Stimulated activated CD4-positive, alpha-beta T cell treated with anti-CD3 and anti-CD28 coated beads, Interleukin-1b, Interleukin-23, amount 100 ng/mL, for 1 hour (primary cell): ENCODE measurements around the gene MINDY4.
A peak's percentile ranks its signal among the peaks of the same experiment; 100 is the strongest.

Experiments
- DNase-seq, 2 donors: peaks; one replicate each; pipeline ENCODE4 v3.0.0-alpha.2; 2020; ENCODE audit warnings: low read depth in 2 of 2

The MINDY4 gene

DNA sequence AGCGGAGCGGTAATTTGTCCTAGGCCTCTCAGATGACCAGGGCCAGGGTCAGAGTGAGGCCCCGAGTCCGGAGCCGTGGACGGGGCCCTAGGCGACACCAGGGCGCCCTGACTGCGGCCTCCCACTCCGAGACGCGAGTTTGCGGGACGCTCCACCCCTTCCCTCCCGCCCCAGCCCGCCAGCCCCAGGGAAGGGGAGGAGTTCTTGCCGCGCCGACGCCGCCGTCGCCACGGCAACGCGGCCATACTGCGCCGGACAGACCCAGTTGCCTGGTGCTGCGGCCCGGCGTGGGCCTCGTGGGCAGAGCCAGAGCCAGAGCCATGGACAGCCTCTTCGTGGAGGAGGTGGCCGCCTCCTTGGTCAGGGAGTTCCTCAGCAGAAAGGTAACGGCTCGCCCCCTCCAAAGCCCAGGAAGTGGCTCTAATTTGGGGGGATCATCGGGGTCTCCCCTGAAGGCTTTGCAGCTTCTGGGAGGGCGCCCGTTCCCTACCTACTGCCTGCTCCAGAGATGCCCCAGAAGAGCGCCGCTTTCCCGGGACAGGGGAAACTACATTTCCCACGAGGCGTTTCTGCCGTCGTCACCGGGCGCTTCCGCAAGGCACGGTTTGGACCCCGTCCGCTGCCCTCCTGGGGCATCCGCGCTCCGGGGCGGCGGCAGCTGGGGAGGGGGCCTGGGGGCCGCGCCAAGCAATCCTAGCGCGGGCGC lies at the start of gene MINDY4:
TSS of gene MINDY4 (plus strand) at position 244 of the 706 bp plus-strand sequence. CDS start at position 321, 77 bp downstream.
- DNase-seq: peak; percentile 17 to 39

DNA sequence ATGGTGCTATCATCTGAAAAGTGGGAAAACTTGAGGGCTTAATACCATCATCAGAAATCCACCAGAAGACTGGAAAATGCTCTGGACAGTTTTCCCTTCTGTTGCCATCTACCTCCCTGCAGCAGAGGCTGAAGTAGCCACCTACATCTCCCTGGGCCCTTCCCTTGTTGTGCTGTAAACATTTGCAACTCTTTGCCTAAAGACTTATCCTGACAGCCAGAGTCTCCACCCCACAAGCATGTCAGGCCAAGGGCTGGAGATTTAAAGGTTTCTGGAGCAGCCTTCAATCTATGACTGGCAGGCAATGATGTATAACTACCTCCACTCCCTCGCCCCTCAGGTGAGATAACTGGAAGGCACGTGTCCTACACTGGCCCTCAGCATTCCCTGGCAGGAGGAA lies 49.0 kb upstream of the MINDY4 start:
- no peak for DNase-seq

DNA sequence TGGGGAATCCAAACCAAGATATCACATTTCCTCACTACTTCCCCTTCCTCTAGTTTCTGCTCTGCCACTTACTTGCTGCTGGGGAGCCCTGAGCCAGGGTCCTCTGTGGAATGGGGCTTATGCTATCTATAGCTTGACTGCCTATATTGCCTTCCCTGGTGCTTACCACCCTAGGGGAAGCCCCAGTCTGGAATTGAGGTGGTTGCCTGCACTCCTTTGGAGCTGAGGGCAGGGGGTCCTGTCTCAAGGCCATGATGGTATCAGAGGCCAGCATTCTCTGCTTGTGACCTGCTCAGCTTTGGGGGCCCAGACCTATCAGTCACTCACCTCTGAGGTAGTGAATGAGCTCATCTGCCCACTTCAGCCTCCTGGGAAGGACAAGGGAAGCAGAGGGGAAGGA lies 48.5 kb upstream of the MINDY4 start:
- DNase-seq: no peak

DNA sequence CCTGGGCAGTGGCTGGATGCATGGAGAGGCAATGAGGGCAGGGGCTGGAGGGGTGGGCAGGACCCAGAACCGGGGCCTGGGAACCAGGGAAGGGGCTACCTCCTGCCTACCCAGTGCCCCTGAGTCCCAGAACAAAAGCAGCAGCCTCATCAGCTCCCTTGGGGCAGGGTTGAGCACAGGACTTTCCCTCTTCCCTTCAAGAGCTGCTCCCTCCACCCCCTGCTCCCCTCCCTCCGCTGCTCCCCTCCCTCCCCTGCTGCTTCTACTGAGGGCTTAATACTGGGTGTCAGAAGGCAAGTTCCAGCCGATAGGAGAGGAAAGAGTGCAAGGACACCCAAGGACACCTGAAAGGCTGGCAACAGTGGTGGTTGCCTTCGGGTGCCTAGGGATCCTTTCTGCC lies 47.4 kb upstream of the MINDY4 start:
- DNase-seq: no peak

DNA sequence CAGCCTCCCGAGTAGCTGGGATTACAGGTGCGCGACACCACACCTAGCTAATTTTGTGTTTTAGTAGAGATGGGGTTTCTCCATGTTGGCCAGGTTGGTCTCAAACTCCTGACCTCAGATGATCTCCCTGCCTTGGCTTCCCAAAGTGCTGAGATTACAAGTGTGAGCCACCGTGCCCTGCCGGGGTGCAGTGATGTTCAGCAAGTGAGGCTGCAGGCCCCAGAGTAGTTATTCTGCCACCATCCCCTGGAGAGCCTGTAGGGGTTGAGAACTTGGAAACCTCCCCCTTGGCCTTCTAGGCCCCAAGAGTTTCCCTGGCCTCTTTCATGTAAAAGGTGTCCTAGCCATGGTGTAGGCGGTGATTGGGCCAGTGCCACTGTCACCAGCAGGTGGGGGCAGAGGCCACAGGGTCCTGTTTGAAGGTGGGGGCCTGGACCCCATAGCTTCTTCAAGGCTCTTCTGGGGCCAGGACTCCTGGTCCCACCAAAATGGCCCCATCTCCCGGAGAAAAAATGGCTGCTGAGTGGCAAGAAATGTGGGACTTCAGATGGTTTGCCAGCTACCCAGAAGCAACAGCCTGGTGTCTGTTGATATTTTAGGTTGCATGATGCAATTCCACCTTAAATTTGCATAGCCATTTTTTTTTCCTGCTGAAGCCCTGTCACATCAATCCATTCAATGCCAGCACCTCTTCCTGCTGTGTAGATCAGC lies 44.8 kb upstream of the MINDY4 start:
- DNase-seq: no peak

DNA sequence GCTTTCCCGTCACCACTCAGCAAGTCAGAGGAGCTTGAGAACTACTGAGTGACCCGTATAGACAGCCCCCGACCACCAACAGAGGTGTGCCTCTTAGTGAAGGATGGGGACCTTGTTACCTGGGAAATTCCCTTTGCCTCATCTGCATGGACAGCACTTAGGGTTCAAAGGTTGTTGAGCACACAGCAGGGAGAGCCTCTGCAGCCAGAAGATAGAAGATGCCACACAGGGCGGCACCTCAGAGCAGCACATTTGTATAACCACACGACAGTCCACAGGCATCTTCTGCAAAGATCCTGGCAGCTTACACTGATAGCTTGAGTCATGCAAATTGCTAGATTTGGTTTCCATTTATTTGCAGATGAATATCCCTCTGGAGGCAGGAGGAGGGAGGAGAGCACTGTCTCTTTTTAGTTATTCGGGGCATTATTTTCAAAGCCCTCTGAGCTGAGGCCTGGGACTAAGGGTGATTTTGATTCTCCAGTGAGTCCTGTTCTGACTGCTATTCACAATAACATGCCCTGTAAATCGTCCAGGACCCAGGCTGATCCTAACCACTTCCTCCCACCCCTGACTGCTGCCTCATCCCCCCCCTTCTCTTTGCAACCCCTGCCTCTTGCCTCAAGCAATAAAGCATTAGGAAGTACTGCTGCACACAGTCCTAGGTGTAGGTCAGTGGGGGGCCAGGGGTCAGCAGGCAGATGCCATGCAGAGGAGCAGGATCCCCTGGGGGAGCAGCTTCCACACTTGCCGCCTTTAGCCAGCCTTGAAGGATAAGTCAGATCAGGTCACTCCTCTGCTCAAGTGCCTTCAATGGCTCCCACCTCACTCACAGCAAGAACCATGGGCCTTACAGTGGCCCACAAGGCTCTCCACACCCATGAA lies 43.9 kb upstream of the MINDY4 start:
- no peak for DNase-seq

DNA sequence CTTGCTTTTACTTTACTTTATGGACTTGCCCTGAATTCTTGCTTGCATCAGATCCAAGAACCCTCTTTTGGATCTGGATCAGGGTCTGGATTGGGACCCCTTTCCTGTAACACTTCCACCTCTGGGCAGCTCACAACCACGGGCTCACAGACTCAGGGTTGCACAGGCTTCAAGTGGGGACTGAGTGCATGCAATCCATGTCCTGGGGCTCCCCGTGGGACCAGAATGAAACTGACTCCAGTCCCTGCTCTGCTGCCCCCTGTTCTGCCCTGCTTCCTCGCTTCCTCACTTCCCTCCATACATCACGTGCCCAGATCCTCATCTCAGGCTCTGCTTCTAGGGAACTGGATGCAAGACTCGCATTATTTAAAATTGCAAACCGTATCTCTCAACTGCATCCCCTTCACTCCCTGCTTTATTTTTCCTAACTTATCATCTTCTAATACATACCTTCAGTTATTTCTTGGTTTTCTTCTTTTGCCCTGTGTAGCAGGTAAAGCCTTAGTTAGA lies 42.6 kb upstream of the MINDY4 start:
- DNase-seq: no peak

DNA sequence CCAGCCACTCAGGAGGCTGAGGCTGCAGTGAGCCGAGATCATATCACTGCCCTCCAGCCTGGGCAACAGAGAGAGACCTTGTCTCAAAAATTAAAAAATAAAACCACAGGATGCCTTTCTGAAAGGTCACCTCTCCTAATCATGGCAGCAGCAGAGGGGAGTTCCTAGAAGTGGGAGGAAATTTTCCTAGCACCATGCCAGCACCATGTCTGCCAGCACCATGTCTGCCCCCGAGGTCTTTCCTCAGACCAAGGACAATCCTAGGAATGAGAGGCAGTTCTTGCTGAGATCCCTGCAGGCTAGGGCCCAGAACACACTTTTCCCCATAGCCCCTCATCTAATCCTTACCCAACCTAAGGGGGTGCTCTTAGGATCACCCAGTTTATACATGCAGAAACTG lies 41.6 kb upstream of the MINDY4 start:
- DNase-seq: no peak

DNA sequence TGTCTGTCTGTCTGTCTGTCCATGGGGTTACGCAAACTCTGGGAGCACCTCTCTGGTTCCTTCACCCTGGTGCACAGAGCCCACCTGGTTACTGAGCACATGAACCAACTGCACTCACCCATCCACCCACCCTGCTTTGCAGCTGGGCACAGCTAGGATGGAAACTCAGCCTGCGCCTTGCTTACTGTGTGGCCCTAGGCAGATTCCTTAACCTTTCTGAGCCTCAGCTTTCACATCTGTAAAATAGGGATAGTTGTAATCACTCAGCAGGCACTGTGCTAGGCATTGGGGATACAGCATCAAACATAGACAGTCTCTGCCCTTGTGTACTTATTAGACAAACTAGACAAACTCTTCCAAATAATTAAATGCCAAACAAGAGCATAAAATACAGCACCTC lies 41.1 kb upstream of the MINDY4 start:
- DNase-seq: no peak

DNA sequence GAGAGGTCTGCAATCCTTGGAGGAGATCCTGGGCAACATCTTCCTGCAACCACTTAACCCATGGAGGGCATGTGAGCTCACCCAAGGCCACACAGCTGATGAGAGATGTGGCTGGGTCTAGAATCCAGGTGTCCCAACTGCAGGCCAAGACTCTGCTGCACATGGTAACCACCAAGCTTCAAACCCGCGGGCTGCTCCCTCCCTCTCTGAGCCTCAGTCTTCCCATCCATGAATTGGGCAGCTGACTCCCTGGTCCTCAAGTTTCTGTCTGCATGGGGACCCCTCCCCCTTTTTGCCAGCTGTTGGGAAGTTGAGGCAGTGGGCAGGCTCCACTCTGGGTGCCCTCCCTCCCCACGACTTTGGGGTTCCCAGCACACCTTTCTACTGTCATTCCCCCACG lies 40.2 kb upstream of the MINDY4 start:
- no peak for DNase-seq

DNA sequence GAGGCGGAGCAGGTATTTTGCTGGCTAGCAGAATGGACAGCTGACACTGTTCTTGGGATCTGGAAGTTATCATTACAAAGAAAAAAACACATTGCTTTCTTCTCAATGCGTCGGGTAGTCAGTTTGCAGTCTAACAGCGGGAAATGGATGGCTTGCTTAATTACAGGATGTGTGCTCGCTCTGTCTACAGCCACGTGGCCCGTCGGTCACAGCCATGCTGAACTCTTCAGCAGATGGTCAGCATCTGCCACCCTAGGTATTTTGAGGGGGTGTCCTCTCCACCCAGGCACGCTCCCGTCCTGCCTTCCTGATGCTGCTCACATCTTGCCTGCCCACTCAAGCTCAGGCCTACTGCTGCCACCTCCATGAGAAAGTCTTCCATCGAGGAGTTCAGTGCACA lies 39.6 kb upstream of the MINDY4 start:
- no peak for DNase-seq

DNA sequence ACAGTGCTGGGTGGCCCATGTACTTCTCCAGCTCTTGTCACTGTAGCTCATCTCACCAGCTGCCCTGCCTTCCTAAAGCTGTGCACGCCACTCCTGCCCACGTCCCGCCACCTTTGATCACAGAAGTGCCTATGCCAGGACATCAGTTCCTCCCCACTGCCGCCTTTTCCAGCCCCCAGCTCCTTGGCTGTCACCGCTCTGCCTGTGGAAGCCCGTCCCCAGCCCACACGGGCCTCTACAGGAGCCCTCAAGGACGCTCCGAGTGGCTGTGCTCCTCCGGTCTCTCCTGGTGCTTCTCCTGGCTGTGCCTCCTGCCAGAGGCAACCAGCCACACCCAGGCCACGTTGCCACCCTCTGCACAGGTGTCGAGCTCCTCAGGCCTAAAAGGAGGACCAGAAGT lies 38.6 kb upstream of the MINDY4 start:
- DNase-seq: no peak

DNA sequence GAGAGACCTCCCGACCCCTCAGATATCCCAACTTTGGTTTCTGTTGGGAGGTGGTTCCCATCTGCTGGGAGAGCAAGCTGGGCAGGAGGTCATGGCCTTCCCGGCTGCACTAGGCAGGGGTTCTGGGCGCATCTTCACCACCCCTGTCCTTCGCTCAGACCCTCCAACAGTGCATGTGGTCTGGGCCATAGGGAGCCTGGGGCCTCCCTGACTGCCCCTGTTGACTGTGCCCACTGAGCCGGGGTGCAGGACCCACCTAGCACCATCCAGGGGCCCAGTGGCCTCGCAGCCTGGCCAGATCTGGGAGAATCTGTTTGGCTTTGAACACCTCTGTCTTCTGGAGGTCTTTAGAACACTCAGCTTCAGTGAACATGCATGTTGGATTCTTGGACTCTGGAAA lies 38.0 kb upstream of the MINDY4 start:
- no peak for DNase-seq

DNA sequence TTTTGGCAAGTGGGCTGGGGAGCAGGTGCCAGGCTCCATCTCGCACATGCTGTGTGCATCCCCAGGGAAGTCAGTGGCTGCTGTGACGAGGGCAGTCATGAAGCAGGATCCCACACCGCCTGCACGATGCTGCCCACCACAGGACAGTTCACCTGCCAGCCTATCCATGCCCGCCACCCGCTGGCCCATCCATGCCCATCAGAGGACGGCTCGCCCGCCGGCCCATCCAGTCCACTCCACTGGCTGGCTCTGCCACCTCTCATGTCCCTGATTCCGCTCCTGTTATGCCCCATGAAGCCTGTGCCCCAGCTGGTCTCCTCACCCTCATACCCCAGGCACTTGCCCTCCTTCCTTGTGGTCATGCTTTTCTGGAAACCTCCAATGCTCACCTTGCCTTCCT lies 37.5 kb upstream of the MINDY4 start:
- no peak for DNase-seq

DNA sequence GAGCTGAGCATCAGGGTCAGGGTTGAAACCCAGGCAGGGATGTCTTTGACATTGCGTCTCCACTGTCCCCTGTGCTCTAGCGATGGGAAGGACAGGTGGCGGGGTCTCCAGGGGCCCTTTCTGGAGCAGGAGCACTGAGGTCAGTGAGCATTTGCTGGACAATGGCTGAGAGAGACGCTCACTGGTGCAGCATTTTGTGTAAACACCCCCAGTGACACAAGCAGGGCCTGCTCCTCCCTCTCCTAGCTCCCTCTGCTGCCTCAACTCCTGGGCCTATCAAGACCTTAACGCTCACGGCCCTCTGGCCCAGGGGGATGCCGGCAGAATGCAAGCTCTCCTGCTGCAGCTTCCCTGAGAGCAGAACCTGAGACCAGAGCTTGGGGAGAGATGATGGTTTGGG lies 36.7 kb upstream of the MINDY4 start:
- DNase-seq: no peak

DNA sequence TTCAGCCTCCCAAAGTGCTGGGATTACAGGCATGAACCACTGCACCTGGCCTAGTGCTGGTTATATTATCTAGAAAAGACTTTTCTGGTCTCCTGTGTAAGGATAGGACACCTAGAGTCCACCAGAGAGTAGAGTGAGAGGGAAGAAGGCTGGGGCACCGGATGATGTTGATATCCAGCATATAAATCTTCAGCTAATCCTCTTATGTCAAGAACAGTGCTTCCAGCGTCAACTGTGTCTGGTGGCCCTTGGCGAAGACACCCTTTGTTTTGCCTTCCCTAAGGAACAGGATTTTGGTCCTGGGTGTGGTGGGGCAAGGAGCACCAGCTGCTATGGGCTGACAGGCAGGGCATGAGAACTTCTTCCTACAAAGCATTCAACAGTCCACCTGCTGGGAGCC lies 35.6 kb upstream of the MINDY4 start:
- no peak for DNase-seq

DNA sequence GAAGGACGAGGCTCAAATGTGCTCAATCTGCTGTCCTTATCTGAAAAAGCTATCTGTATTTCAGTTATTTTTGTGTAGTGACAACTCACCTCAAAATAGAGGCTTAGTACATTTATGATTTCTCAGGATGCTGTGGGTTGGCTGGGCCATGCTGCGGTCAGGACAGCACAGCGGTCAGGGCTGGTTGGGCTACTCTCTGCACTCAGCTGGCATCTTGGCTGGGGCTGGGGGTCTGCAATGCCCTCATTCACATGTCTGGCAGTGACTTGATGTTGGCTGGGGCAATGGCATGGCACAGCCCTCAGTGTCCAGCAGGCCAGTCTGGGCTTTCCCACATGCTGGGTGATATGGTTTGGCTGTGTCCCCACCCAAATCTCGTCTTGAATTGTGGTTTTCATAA lies 34.9 kb upstream of the MINDY4 start:
- DNase-seq: no peak

DNA sequence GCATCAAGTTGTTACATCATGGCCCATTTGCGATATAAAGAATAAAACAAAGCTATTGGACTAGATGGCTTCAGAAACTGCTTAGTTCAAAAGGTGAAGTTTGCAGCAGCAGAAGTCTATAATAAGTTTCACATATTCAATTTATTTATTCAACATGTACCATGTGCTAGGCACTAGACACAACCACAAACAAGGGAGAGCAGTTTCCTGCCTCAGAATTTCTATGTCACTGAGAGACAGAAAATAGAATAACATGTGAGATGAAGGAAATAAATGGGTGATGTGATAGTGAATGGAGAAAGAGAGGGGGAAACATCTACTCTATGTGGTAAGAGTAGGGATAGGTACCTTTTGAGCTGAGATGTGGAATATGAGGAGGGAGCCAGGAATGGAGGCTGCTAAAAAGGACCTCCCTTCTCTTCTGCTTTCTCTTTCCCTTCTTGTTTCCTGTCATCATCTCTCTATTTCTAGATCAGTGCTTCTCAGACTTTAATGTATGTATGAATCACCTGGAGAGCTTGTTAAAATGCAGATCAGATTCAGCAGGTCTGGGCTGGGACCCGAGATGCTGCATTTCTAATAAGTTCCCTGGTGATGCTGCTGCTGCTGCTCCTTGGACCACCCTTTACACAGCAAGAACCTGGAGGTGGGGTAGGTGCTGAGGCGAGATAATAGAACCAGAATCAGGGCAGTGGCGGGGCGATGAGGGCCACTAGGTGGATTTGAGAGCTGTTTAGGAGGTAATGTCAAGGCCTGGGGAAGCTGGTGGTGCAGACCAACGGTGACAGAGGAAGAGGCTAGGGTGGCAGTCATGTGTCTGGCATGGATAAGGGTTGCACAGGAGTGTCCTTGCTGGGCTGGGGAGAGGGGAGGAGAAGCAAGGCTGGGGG lies 32.9 kb upstream of the MINDY4 start:
- DNase-seq: no peak

DNA sequence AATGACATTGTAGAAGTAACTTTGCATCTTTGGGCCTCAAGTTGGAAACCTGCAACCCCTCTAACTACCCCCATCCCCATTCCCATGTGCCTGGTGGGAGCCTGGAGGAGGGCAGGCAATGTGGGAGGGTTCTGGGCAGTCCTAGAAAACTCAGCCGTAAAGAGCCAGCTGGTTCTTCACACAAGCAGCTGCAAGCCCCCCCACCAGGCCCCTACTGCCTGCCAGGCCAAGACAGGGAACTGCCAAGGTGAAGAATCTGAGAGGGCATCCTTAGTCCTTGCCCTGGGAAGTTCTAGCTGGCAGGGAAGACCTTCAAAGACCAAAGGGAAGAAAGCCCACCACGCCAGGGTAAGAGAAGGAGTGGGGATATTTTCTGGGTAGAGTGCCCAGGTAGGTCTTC lies 31.5 kb upstream of the MINDY4 start:
- DNase-seq: no peak

DNA sequence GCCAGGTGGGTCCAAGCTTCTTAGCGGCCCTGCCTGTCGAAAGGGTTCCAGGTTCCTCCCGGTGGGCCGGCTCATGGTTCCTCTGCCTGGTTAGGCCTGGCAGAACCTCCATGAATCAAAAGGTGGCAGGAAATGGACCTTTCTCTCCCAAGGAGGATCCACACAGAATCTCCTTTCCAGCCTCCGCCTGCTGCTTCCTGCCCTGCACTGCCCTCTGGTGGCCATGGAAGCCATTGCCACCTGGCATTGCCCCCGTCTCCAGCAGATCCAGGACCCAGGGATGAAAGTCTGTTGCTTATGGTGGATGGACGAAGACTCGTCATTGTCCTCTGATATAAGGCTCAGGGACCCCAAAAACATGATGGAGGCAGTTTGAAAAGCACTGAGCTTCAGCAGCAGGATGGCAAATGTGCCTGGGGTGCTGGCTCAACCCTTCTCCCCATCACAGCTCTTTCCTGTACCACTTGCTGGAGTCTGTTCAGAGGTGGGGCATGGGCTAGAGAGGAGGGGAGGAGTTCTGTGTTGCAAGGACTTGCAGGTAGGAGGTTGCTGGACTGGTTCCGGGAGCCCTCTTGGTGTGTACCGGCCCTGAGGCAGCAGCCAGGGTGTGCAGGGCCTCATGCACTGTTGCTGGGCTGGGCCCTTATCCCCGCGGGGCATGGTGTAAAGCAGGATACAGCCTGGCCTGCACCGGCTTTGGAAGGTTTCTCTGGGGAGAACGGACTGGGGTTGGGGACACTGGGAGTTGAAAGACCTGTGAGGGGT lies 30.6 kb upstream of the MINDY4 start:
- DNase-seq: peak; percentile 44 to 68

DNA sequence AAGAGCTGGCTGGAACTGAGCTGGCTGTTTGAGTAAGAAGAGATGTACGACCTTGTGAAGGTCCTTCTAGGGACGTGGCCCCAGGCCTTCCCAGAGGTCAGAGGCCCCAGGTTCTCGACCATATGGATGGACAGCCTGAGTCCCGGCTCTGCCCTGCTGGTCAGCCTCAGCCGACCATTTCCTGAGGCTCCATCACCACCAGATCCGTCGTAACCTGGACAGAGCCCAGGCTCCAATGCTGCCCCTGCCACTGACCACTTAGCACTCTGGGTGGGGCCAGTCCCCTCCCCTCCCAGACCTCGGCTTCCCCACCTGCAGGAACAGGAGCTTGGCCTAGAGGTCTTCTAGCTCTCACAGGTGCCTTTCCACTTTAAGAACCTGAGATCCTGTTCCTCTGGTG lies 29.9 kb upstream of the MINDY4 start:
- no peak for DNase-seq
